Measurements from ENCODE around the gene RIPOR1.

RIPOR1 gene

GRCh38 chr16:67549240-67549639 is 20.6 kb downstream of the RIPOR1 start:
- Histone ChIP-seq H4K20me1 (no peaks in the 10 kb centered on the region), H3K27ac (peak overlapping the region; percentile 100)

GRCh38 chr16:67549936-67550335 is 21.3 kb downstream of the RIPOR1 start:
- TF ChIP-seq Cebpa-rat (IDR thresholded peaks at IDR 0.05) = no peak
- Histone ChIP-seq H3K36me3 (peaks cover 19% of the 10 kb centered on the region; the same call in 1 of the 2 replicates), H3K4me3 (no peak overlapping the region), H3K9me3 (no peaks in the 10 kb centered on the region), H3K9ac (peak overlapping the region; percentile 91; the same call in 1 of the 2 replicates), H3K4me2 (peak overlapping the region; percentile 96), H3K27me3 (no peaks in the 10 kb centered on the region), H3K4me1 (peaks cover 100% of the 10 kb centered on the region), H3K27ac (peak overlapping the region; percentile 100), H4K20me1 (no peaks in the 10 kb centered on the region)

More at GRCh38 chr16:67549240-67549639, 20.6 kb downstream of the RIPOR1 start:
- no peak overlapping the region; the same call in 1 of the 2 replicates for H3K4me3 ChIP-seq
- H3K9me3 ChIP-seq = no peaks in the 10 kb centered on the region
- peaks cover 24% of the 10 kb centered on the region for H3K36me3 ChIP-seq
- H3K4me2 ChIP-seq = peak overlapping the region; percentile 96
- TF ChIP-seq Cebpa-rat (IDR thresholded peaks at IDR 0.05) = no peak
- H3K4me1 ChIP-seq = peaks cover 100% of the 10 kb centered on the region
- H3K27me3 ChIP-seq = no peaks in the 10 kb centered on the region
- peak overlapping the region; percentile 91 for H3K9ac ChIP-seq

GRCh38 chr16:67551091-67551490 is 22.5 kb downstream of the RIPOR1 start:
- Histone ChIP-seq H3K9ac (no peak overlapping the region), H3K4me3 (no peak overlapping the region), H3K4me1 (peaks cover 100% of the 10 kb centered on the region), H3K36me3 (peaks cover 14% of the 10 kb centered on the region; the same call in 1 of the 2 replicates), H3K4me2 (peak overlapping the region; percentile 96), H3K9me3 (no peaks in the 10 kb centered on the region), H3K27ac (peak overlapping the region; percentile 100), H3K27me3 (no peaks in the 10 kb centered on the region), H4K20me1 (no peaks in the 10 kb centered on the region)
- no peak for TF ChIP-seq Cebpa-rat (IDR thresholded peaks at IDR 0.05)

GRCh38 chr16:67551972-67552371 is 23.3 kb downstream of the RIPOR1 start:
- Histone ChIP-seq H3K27me3 (no peaks in the 10 kb centered on the region), H3K9ac (peak overlapping the region; percentile 74), H3K4me1 (peaks cover 100% of the 10 kb centered on the region), H3K9me3 (no peaks in the 10 kb centered on the region), H3K4me2 (peak overlapping the region; percentile 96), H3K4me3 (0 out of 2 replicates have a peak overlapping the region, but pooled peaks have one; percentile 5), H3K36me3 (peaks cover 14% of the 10 kb centered on the region; the same call in 1 of the 2 replicates), H3K27ac (peak overlapping the region; percentile 100), H4K20me1 (no peaks in the 10 kb centered on the region)
- no peak for TF ChIP-seq Cebpa-rat (IDR thresholded peaks at IDR 0.05)

- Histone ChIP-seq H3K27ac (peak overlapping the region; percentile 100), H3K9me3 (no peaks in the 10 kb centered on the region), H3K4me1 (peaks cover 100% of the 10 kb centered on the region), H3K27me3 (no peaks in the 10 kb centered on the region), H3K9ac (peak overlapping the region; percentile 74), H3K4me2 (peak overlapping the region; percentile 96), H3K4me3 (0 out of 2 replicates have a peak overlapping the region, but pooled peaks have one; percentile 5), H3K36me3 (peaks cover 14% of the 10 kb centered on the region; the same call in 1 of the 2 replicates), H4K20me1 (no peaks in the 10 kb centered on the region)
- TF ChIP-seq Cebpa-rat (IDR thresholded peaks at IDR 0.05) = no peak
Observed at GRCh38 chr16:67552476-67552875, 23.8 kb downstream of the RIPOR1 start.

- TF ChIP-seq Cebpa-rat (IDR thresholded peaks at IDR 0.05) = no peak
- H4K20me1 ChIP-seq = no peaks in the 10 kb centered on the region
Observed at GRCh38 chr16:67555795-67556212, 27.2 kb downstream of the RIPOR1 start.

GRCh38 chr16:67558859-67559258 is 30.2 kb downstream of the RIPOR1 start:
- no peak for TF ChIP-seq Cebpa-rat (IDR thresholded peaks at IDR 0.05)
- Histone ChIP-seq H3K9me3 (no peaks in the 10 kb centered on the region), H3K27me3 (no peaks in the 10 kb centered on the region), H3K9ac (0 out of 2 replicates have a peak overlapping the region, but pooled peaks have one; percentile 24), H4K20me1 (no peaks in the 10 kb centered on the region), H3K4me3 (no peak overlapping the region), H3K36me3 (peaks cover 22% of the 10 kb centered on the region; the same call in 1 of the 2 replicates), H3K4me1 (peaks cover 77% of the 10 kb centered on the region), H3K27ac (peak overlapping the region; percentile 100), H3K4me2 (peak overlapping the region; percentile 99)

More at GRCh38 chr16:67555795-67556212, 27.2 kb downstream of the RIPOR1 start:
- no peaks in the 10 kb centered on the region for H3K9me3 ChIP-seq
- peaks cover 100% of the 10 kb centered on the region for H3K4me1 ChIP-seq
- no peak overlapping the region for H3K4me3 ChIP-seq
- no peaks in the 10 kb centered on the region for H3K27me3 ChIP-seq
- peak overlapping the region; percentile 100 for H3K27ac ChIP-seq
- H3K4me2 ChIP-seq = peak overlapping the region; percentile 99
- H3K9ac ChIP-seq = peak overlapping the region; percentile 12; the same call in 1 of the 2 replicates
- H3K36me3 ChIP-seq = peaks cover 30% of the 10 kb centered on the region; the same call in 1 of the 2 replicates

GRCh38 chr16:67560827-67561342 is 32.3 kb downstream of the RIPOR1 start:
- H3K9ac ChIP-seq = peak overlapping the region; percentile 100
- H3K4me3 ChIP-seq = peak overlapping the region; percentile 96
- H3K4me1 ChIP-seq = peaks cover 72% of the 10 kb centered on the region
- H3K4me2 ChIP-seq = peak overlapping the region; percentile 99
- no peak for TF ChIP-seq Cebpa-rat (IDR thresholded peaks at IDR 0.05)
- no peaks in the 10 kb centered on the region for H3K9me3 ChIP-seq
- no peaks in the 10 kb centered on the region for H3K27me3 ChIP-seq
- peak overlapping the region; percentile 100 for H3K27ac ChIP-seq
- H3K36me3 ChIP-seq = peaks cover 18% of the 10 kb centered on the region; the same call in 1 of the 2 replicates
- H4K20me1 ChIP-seq = peaks cover 11% of the 10 kb centered on the region

GRCh38 chr16:67561501-67561823 is 32.8 kb downstream of the RIPOR1 start:
- no peak for TF ChIP-seq Cebpa-rat (IDR thresholded peaks at IDR 0.05)

GRCh38 chr16:67561824-67562525 is 33.3 kb downstream of the RIPOR1 start:
- Histone ChIP-seq H3K27me3 (no peaks in the 10 kb centered on the region), H3K4me2 (peak overlapping the region; percentile 99), H3K27ac (peak overlapping the region; percentile 100), H3K4me3 (peak overlapping the region; percentile 96), H3K9me3 (no peaks in the 10 kb centered on the region), H3K4me1 (peaks cover 72% of the 10 kb centered on the region), H3K9ac (peak overlapping the region; percentile 100), H3K36me3 (peaks cover 18% of the 10 kb centered on the region; the same call in 1 of the 2 replicates), H4K20me1 (peaks cover 22% of the 10 kb centered on the region)
- TF ChIP-seq Cebpa-rat (IDR thresholded peaks at IDR 0.05) = no peak

More at GRCh38 chr16:67561501-67561823, 32.8 kb downstream of the RIPOR1 start:
- peak overlapping the region; percentile 100 for H3K27ac ChIP-seq
- peak overlapping the region; percentile 99 for H3K4me2 ChIP-seq
- no peaks in the 10 kb centered on the region for H3K27me3 ChIP-seq
- peak overlapping the region; percentile 96 for H3K4me3 ChIP-seq
- peaks cover 72% of the 10 kb centered on the region for H3K4me1 ChIP-seq
- peaks cover 18% of the 10 kb centered on the region; the same call in 1 of the 2 replicates for H3K36me3 ChIP-seq
- H3K9ac ChIP-seq = peak overlapping the region; percentile 100
- H4K20me1 ChIP-seq = peaks cover 17% of the 10 kb centered on the region
- no peaks in the 10 kb centered on the region for H3K9me3 ChIP-seq

Data from BLaER1 (cell line).